Coronary artery (tissue), 2 donors: Measurements from ENCODE around the gene BTBD9.

Experiments used
- DNase-seq: peaks from one replicate; pipeline ENCODE4 v3.0.0-alpha.2; 2017; ENCODE audit warnings: low spot score
- H3K27ac ChIP-seq, 2 donors: fragments of 200-600 bp; sonication (generic); one replicate each; pipeline ENCODE4 v1.5.1; 2016 to 2019
- H3K4me3 ChIP-seq: fragments of 200-600 bp; sonication (generic); 2 replicates; pipeline ENCODE4 v1.5.1; 2016; ENCODE audit warnings: mild to moderate bottlenecking, moderate library complexity
- TF ChIP-seq, protein P1 (sequence below): fragments of 200-600 bp; sonication (generic); IDR thresholded peaks from one replicate; pipeline ENCODE4 v1.5.1; 2019; ENCODE audit warnings: antibody characterized with exemption

BTBD9 gene

DNA sequence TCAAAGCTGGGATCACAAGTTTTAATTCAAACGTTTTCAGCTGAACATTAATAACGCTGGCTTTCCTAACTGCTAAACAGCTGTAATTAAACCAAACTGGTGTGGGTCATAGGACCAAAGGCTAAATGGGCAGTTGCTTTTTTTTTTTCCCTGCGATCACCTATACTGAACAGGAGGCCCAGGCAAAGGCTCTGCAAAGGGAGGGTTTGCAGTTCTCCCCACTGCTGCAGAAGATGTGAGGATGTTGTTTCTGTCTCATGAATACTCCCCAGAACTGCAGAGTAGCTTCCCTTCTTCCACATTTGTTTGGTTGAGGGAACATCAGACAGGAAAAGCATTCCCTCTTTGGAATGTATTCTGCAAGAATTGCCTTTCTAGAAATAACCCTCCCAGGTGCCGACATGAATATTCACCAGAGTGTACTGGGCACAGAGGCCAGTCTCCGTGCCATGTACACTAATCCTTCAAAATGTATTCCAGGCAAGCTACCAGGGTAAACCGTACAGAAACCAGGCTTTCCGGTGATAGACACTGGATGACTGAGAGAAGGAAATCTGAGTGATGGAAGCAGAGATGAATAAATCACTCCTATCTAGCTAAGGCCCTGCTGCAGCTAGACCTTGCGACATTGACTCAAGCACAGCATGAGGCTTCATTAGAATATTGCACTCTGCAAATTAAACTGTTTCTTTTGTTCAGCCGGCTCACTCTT lies 370.1 kb downstream of the BTBD9 start:
- TF ChIP-seq, protein P1, sequence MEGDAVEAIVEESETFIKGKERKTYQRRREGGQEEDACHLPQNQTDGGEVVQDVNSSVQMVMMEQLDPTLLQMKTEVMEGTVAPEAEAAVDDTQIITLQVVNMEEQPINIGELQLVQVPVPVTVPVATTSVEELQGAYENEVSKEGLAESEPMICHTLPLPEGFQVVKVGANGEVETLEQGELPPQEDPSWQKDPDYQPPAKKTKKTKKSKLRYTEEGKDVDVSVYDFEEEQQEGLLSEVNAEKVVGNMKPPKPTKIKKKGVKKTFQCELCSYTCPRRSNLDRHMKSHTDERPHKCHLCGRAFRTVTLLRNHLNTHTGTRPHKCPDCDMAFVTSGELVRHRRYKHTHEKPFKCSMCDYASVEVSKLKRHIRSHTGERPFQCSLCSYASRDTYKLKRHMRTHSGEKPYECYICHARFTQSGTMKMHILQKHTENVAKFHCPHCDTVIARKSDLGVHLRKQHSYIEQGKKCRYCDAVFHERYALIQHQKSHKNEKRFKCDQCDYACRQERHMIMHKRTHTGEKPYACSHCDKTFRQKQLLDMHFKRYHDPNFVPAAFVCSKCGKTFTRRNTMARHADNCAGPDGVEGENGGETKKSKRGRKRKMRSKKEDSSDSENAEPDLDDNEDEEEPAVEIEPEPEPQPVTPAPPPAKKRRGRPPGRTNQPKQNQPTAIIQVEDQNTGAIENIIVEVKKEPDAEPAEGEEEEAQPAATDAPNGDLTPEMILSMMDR = no peak
- no peak for DNase-seq
- Histone ChIP-seq H3K4me3 (no peak overlapping the region), H3K27ac (no peak overlapping the region)

DNA sequence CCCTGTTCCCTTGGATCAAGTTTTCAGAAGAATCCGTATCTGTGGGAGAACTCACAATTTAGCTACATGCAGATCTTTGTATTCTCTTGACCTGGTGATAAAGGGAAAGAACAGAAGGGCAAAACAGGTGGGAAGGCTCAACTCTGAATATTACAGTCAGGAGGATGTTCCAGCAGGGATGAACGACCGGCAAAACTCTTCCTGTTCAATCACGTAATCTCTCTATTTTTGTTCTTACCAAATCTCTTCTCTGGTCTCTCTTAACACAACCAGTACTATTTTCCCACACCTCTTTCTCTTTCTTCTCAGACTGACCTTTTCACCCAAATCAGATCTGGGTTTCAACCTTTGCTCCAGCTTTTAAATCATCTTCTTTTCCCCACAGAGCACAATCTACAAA lies 371.4 kb downstream of the BTBD9 start:
- DNase-seq = no peak
- TF ChIP-seq, protein P1 = no peak
- H3K4me3 ChIP-seq = no peak overlapping the region
- no peak overlapping the region for H3K27ac ChIP-seq

- TF ChIP-seq, protein P1 = no peak
- DNase-seq = no peak
- no peak overlapping the region for H3K27ac ChIP-seq
These were observed 372.8 kb downstream of the BTBD9 start for GRCh38 chr6:38266921-38267354.

GRCh38 chr6:38264605-38265004 lies 375.1 kb downstream of the BTBD9 start:
- no peak for DNase-seq
- TF ChIP-seq, protein P1 = no peak
- Histone ChIP-seq H3K4me3 (no peak overlapping the region), H3K27ac (no peak overlapping the region)

More at GRCh38 chr6:38266921-38267354, 372.8 kb downstream of the BTBD9 start:
- no peak overlapping the region for H3K4me3 ChIP-seq

DNA sequence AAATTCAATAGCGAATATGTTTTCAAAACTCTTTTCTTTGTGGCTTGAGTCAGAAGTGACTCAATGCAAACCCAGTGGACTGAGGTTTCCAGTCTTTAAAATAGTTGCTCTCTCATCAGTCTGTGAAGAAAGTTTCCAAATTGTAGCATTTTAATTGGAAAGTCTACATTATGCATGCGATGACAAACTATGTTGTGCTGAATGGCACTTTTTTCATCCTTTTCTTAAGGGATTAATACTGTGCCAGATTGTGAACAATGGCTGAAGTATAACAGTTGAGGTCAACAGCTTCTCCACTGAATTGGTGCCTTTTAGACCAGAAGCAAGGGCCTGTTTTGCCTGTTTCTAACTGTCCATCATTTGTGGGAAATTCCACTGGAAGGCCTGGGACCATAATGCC lies 377.1 kb downstream of the BTBD9 start:
- H3K4me3 ChIP-seq = no peak overlapping the region
- H3K27ac ChIP-seq = no peak overlapping the region
- no peak for DNase-seq
- TF ChIP-seq, protein P1 = no peak

DNA sequence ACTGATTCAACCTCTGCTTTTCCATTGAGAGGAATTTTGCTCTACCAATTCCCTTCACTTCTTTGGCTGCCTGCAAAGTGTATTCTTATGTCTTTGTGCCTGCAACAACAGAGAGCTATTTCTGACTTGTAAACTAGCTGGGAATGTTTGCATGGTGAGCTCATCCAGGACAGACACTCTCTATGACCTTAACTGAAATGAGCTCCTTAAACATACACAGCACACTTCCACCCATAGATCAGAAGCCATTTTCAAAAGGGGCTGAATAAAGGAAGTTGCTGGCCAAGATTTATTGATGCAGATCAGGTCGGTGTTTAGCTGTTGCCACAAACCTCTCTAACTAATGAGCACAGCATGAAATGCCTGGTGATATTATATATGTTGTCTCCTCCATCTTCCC lies 377.7 kb downstream of the BTBD9 start:
- TF ChIP-seq, protein P1 = no peak
- no peak for DNase-seq
- H3K4me3 ChIP-seq = no peak overlapping the region
- H3K27ac ChIP-seq = peak overlapping the region in 1 of 2 donors; percentile 2

- DNase-seq = no peak
- no peak overlapping the region for H3K4me3 ChIP-seq
- peak overlapping the region in 1 of 2 donors; percentile 2 for H3K27ac ChIP-seq
- TF ChIP-seq, protein P1 = no peak
These were observed 378.1 kb downstream of the BTBD9 start for GRCh38 chr6:38261626-38262025.
